Measurements from ENCODE around the gene POFUT2.

POFUT2 gene

DNA sequence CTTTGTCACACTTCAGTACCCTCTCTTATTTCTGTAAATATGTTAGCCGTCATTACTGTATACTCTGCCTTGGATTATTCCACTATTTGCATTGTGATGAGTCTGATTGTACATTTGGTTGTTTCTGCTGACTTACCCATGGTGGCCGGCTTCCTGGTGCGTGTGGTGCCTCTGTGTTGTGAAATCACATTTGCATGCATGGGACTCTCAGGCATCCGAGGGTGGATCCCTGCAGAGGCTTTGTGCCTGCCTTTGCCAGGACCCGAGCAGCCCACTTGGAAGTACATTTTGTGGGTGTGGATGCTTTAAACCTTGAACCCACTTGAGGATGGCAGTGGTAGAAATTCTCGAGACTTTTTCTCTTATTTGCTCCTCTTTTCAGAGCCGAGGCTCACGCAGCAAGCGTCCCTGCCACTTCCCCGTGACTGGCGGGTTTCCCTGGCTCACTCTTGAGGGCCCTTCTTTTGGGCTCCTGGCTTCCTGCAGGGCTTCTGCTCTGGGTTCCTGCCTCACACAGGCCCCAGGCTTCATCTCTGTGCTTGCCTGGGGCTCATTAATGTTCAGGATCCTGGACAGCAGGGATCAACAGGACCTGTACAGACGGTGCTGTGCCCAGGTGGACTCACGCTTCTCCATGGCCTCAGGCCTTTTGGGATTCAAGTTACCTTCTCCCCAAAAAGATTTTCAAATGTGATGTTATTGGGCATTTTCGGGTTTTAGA, 36.6 kb downstream of the POFUT2 start:
- Mint-ChIP-seq H3K27ac (no peak overlapping the region), H3K4me3 (no peak overlapping the region), H3K9me3 (no peaks in the 10 kb centered on the region), H3K4me1 (ENCODE audit: low read depth in 2 of 2) (peaks cover 15 to 17% of the 10 kb centered on the region in 2 donors), H3K27me3 (peaks cover 9 to 17% of the 10 kb centered on the region in 2 donors), H3K36me3 (ENCODE audit: insufficient read depth) (no peaks in the 10 kb centered on the region)
- no peak for ATAC-seq (replicated peaks)
- no peak for DNase-seq

- peaks cover 9 to 21% of the 10 kb centered on the region in 2 donors for H3K27me3 Mint-ChIP-seq
- ATAC-seq (replicated peaks): no peak
- DNase-seq: no peak
- no peaks in the 10 kb centered on the region for H3K9me3 Mint-ChIP-seq
- H3K27ac Mint-ChIP-seq: peak overlapping the region in 1 of 2 donors; percentile 44
- no peak overlapping the region for H3K4me3 Mint-ChIP-seq
- H3K36me3 Mint-ChIP-seq (ENCODE audit: insufficient read depth): no peaks in the 10 kb centered on the region
- H3K4me1 Mint-ChIP-seq (ENCODE audit: low read depth in 2 of 2): peaks cover 10 to 11% of the 10 kb centered on the region in 2 donors
These were observed 37.4 kb downstream of the POFUT2 start for GRCh38 chr21:45250272-45250671.

DNA sequence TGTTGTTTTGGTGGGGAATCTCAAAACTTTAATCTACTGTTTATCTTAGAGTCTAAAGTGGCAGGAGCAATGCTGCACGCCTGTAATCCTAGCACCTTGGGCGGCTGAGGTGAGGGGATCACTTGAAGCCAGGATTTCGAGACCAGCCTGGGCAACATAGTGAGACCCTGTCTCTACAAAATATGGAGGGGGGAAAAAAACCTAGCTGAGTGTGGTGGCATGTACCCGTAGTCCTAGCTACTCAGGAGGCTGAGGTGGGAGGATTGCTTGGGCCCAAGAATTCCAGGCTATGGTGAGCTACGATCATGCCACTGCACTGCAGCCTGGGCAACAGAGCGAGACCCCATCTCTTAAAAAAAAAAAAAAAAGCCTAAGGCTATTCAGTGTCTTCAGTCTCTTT, 38.1 kb downstream of the POFUT2 start:
- H3K4me1 Mint-ChIP-seq (ENCODE audit: low read depth in 2 of 2): peaks cover 5 to 8% of the 10 kb centered on the region in 2 donors
- H3K36me3 Mint-ChIP-seq (ENCODE audit: insufficient read depth): no peaks in the 10 kb centered on the region
- H3K27ac Mint-ChIP-seq: no peak overlapping the region
- no peak for ATAC-seq (replicated peaks)
- no peak for DNase-seq
- H3K4me3 Mint-ChIP-seq: no peak overlapping the region
- H3K9me3 Mint-ChIP-seq: no peaks in the 10 kb centered on the region
- H3K27me3 Mint-ChIP-seq: peaks cover 5 to 15% of the 10 kb centered on the region in 2 donors

- no peak overlapping the region for H3K4me3 Mint-ChIP-seq
- H3K27me3 Mint-ChIP-seq: peaks cover 0 to 9% of the 10 kb centered on the region in 2 donors
- DNase-seq (no peak), ATAC-seq (replicated peaks) (no peak)
- H3K36me3 Mint-ChIP-seq (ENCODE audit: insufficient read depth): no peaks in the 10 kb centered on the region
- H3K9me3 Mint-ChIP-seq: no peaks in the 10 kb centered on the region
- peaks cover 0 to 7% of the 10 kb centered on the region in 2 donors for H3K4me1 Mint-ChIP-seq (ENCODE audit: low read depth in 2 of 2)
- H3K27ac Mint-ChIP-seq: no peak overlapping the region
These were observed 38.8 kb downstream of the POFUT2 start for GRCh38 chr21:45248893-45249381.

DNA sequence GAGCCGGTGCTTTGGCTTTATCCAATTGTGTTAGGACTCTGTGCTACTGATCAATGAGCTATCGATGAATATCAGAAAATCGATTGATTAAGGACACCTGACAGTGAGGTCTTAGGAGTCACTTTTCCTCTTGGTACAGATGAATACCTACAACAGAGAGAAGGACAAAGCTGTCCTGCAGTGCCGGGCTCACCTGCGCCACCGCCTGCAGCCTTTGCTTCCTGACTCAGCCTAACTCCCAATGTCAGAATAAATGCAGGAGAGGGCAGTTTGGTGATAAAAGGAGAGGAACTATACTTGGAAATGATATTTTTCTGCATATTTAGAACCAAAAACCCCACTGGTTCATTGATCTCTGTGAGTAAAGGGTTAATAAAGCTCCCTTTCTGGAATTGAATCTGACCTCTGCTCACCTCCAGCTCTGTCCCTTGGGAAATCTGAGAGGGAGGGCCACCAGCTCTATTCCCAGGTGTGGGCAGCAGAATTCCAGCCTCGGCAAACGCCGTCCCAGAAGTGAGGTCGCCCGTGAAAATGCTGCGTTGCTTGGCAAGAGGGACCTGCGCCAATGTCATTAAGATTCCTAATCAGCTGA, 39.3 kb downstream of the POFUT2 start:
- DNase-seq: no peak
- Mint-ChIP-seq H3K27me3 (peaks cover 0 to 9% of the 10 kb centered on the region in 2 donors), H3K36me3 (ENCODE audit: insufficient read depth) (no peaks in the 10 kb centered on the region), H3K4me3 (no peak overlapping the region), H3K9me3 (peaks cover 0 to 3% of the 10 kb centered on the region in 2 donors), H3K4me1 (ENCODE audit: low read depth in 2 of 2) (peaks cover 0 to 7% of the 10 kb centered on the region in 2 donors), H3K27ac (peak overlapping the region in 1 of 2 donors; percentile 25)
- ATAC-seq (replicated peaks): no peak

GRCh38 chr21:45246386-45247320, 41.0 kb downstream of the POFUT2 start:
- Mint-ChIP-seq H3K4me1 (ENCODE audit: low read depth in 2 of 2) (peaks cover 0 to 7% of the 10 kb centered on the region in 2 donors), H3K36me3 (ENCODE audit: insufficient read depth) (no peaks in the 10 kb centered on the region), H3K27ac (no peak overlapping the region), H3K27me3 (peaks cover 0 to 9% of the 10 kb centered on the region in 2 donors), H3K9me3 (peaks cover 0 to 3% of the 10 kb centered on the region in 2 donors), H3K4me3 (no peak overlapping the region)
- DNase-seq (no peak), ATAC-seq (replicated peaks) (no peak)

- no peak overlapping the region for H3K4me3 Mint-ChIP-seq
- H3K27ac Mint-ChIP-seq: peak overlapping the region in 1 of 2 donors; percentile 70
- peaks cover 0 to 3% of the 10 kb centered on the region in 2 donors for H3K9me3 Mint-ChIP-seq
- H3K4me1 Mint-ChIP-seq (ENCODE audit: low read depth in 2 of 2): peaks cover 0 to 7% of the 10 kb centered on the region in 2 donors
- ATAC-seq (replicated peaks) (no peak), DNase-seq (no peak)
- H3K36me3 Mint-ChIP-seq (ENCODE audit: insufficient read depth): no peaks in the 10 kb centered on the region
- H3K27me3 Mint-ChIP-seq: peaks cover 0 to 9% of the 10 kb centered on the region in 2 donors
These were observed 42.8 kb downstream of the POFUT2 start for GRCh38 chr21:45244799-45245340.

GRCh38 chr21:45243603-45244002, 44.1 kb downstream of the POFUT2 start:
- H3K27me3 Mint-ChIP-seq: peaks cover 0 to 9% of the 10 kb centered on the region in 2 donors
- H3K4me1 Mint-ChIP-seq (ENCODE audit: low read depth in 2 of 2): peaks cover 0 to 7% of the 10 kb centered on the region in 2 donors
- H3K36me3 Mint-ChIP-seq (ENCODE audit: insufficient read depth): no peaks in the 10 kb centered on the region
- DNase-seq: no peak
- no peak overlapping the region for H3K27ac Mint-ChIP-seq
- no peak overlapping the region for H3K4me3 Mint-ChIP-seq
- H3K9me3 Mint-ChIP-seq: peaks cover 0 to 3% of the 10 kb centered on the region in 2 donors
- no peak for ATAC-seq (replicated peaks)

DNA sequence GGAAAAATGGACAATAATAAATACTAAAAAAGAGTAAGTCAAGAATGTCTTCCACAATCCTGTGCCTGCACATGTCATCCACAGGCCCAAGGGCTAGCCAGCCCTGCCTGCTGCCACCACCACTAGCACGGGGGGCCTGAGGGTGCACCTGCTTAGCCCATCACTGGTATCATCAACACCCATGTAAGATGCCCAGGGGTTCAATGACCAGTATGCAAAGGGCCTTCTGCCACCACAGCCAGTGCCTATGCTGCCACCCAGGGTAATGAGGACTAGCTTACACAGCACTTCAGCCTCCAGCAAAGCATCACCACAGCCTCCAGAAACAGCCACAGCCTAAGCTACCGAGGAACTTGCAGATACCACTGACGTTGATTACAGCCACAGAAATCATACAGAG, 46.3 kb downstream of the POFUT2 start:
- Mint-ChIP-seq H3K4me1 (ENCODE audit: low read depth in 2 of 2) (peaks cover 3 to 10% of the 10 kb centered on the region in 2 donors), H3K36me3 (ENCODE audit: insufficient read depth) (no peaks in the 10 kb centered on the region), H3K4me3 (no peak overlapping the region), H3K9me3 (peaks cover 0 to 3% of the 10 kb centered on the region in 2 donors), H3K27me3 (peaks cover 9 to 10% of the 10 kb centered on the region in 2 donors), H3K27ac (no peak overlapping the region)
- DNase-seq: no peak
- no peak for ATAC-seq (replicated peaks)

DNA sequence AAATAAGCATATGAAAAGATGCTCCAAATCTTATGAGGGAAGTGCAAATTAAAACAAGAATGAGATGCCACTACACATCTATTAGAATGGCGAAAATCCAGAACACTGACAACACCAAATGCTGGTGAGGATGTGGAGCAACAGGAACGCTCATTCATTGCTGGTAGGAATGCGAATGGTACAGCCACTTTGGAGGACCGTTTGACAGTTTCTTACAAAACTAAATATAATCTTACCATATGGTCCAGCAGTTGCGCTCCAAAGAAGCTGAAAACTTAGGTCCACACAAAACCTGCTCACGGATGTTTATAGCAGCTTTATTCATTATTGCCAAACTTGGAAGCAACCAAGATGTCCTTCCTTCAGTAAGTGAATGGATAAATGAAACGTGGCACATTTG, 50.3 kb downstream of the POFUT2 start:
- peaks cover 13 to 15% of the 10 kb centered on the region in 2 donors for H3K27me3 Mint-ChIP-seq
- DNase-seq: no peak

DNA sequence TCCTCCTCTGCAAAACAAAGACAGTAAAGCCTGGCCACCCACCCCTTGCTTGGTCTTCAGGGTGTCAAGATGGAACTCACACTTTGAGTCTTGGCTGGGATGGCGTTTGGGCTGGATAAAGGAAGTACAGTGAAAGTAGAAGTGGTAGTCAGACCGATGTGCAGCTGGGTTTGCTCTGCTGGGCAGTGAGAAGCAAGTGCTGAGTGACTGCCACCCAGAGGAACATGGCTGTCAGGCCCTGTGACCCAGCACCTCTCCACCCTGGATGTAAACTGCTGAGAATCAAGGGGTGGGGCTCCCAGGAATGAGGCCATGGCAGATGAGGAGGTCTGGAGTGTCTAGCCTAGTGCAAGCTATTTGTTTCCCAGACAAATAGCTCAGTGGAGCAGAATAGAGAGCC, 51.2 kb downstream of the POFUT2 start:
- Mint-ChIP-seq H3K4me3 (no peak overlapping the region), H3K4me1 (ENCODE audit: low read depth in 2 of 2) (peaks cover 9 to 11% of the 10 kb centered on the region in 2 donors), H3K27ac (no peak overlapping the region), H3K36me3 (ENCODE audit: insufficient read depth) (no peaks in the 10 kb centered on the region), H3K27me3 (peaks cover 13 to 20% of the 10 kb centered on the region in 2 donors), H3K9me3 (no peaks in the 10 kb centered on the region)
- DNase-seq (no peak), ATAC-seq (replicated peaks) (peak; percentile 74)

More for the DNA sequence above, 50.3 kb downstream of the POFUT2 start:
- Mint-ChIP-seq H3K4me1 (ENCODE audit: low read depth in 2 of 2) (peaks cover 5 to 6% of the 10 kb centered on the region in 2 donors), H3K27ac (no peak overlapping the region), H3K4me3 (no peak overlapping the region), H3K9me3 (no peaks in the 10 kb centered on the region), H3K36me3 (ENCODE audit: insufficient read depth) (no peaks in the 10 kb centered on the region)
- no peak for ATAC-seq (replicated peaks)

GRCh38 chr21:45235488-45235887, 52.2 kb downstream of the POFUT2 start:
- Mint-ChIP-seq H3K27ac (no peak overlapping the region), H3K9me3 (no peaks in the 10 kb centered on the region), H3K27me3 (peaks cover 13 to 20% of the 10 kb centered on the region in 2 donors), H3K36me3 (ENCODE audit: insufficient read depth) (no peaks in the 10 kb centered on the region), H3K4me1 (ENCODE audit: low read depth in 2 of 2) (peaks cover 9 to 11% of the 10 kb centered on the region in 2 donors), H3K4me3 (peak overlapping the region in 1 of 2 donors; percentile 41)
- no peak for ATAC-seq (replicated peaks)
- DNase-seq: no peak

DNA sequence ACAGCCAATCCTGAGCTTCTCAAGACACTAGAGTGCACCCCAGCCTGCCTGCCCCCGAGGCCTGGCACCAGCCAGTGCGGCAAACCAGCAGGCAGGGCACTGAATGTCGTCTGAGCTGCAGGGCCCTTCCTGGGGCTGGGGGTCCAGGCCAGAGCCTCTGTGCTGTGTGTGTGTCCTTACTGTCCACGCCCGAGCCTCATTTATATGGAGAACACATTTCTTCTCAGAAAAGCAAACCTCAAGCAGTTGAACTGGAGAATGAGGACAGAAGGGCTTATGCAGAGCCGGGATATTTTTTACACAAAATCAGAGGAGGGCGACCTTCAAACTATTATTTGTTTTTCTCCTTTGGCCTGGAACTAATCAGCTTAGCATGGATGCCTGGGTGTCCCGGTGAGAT, 52.7 kb downstream of the POFUT2 start:
- H3K4me1 Mint-ChIP-seq (ENCODE audit: low read depth in 2 of 2): peaks cover 9 to 11% of the 10 kb centered on the region in 2 donors

More for the DNA sequence above, 52.7 kb downstream of the POFUT2 start:
- Mint-ChIP-seq H3K36me3 (ENCODE audit: insufficient read depth) (no peaks in the 10 kb centered on the region), H3K27me3 (peaks cover 13 to 20% of the 10 kb centered on the region in 2 donors), H3K27ac (no peak overlapping the region), H3K9me3 (no peaks in the 10 kb centered on the region), H3K4me3 (no peak overlapping the region)
- ATAC-seq (replicated peaks) (no peak), DNase-seq (no peak)

Measured in effector memory CD8-positive, alpha-beta T cell (primary cell).